Inflammatory macrophage treated with lipopolysaccharide for 4 hours (primary cell): ENCODE results near the gene GRIA1.
"Not testable (repeated sequence)": the region's sequence is repeated elsewhere in the genome, so short reads cannot be mapped to it uniquely, and the experiment has no call there.

Experiments used
- DNase-seq: peaks from one replicate; pipeline ENCODE4 v3.0.0-alpha.2; 2020

The GRIA1 gene

GRCh38 chr5:153792305-153792704 lies 301.8 kb downstream of the GRIA1 start:
- DNase-seq = no peak

GRCh38 chr5:153793699-153794098 lies 303.2 kb downstream of the GRIA1 start:
- DNase-seq = no peak

- no peak for DNase-seq
Observed at GRCh38 chr5:153794327-153794726, 303.9 kb downstream of the GRIA1 start.

- no peak for DNase-seq
Observed at GRCh38 chr5:153796527-153796926, 306.1 kb downstream of the GRIA1 start.

- DNase-seq = no peak
Observed at GRCh38 chr5:153797484-153797883, 307.0 kb downstream of the GRIA1 start.

GRCh38 chr5:153798830-153799229 lies 308.4 kb downstream of the GRIA1 start:
- DNase-seq = no peak

- no peak for DNase-seq
Observed at GRCh38 chr5:153799466-153799865, 309.0 kb downstream of the GRIA1 start.

GRCh38 chr5:153802050-153802821 lies 311.8 kb downstream of the GRIA1 start:
- DNase-seq = no peak

GRCh38 chr5:153807801-153808200 lies 317.3 kb downstream of the GRIA1 start:
- no peak for DNase-seq

- no peak for DNase-seq
Observed at GRCh38 chr5:153809166-153809565, 318.7 kb downstream of the GRIA1 start.

GRCh38 chr5:153813901-153814300 lies 323.4 kb downstream of the GRIA1 start:
- no peak for DNase-seq

GRCh38 chr5:153816870-153817269 lies 326.4 kb downstream of the GRIA1 start:
- DNase-seq = no peak

GRCh38 chr5:153818626-153819025 lies 328.2 kb downstream of the GRIA1 start:
- DNase-seq = no peak

GRCh38 chr5:153823036-153823435 lies 332.6 kb downstream of the GRIA1 start:
- DNase-seq = no peak

- DNase-seq = no peak
Observed at GRCh38 chr5:153824909-153825308, 334.4 kb downstream of the GRIA1 start.

GRCh38 chr5:153827397-153827796 lies 336.9 kb downstream of the GRIA1 start:
- DNase-seq = no peak

- DNase-seq = no peak
Observed at GRCh38 chr5:153829510-153830065, 339.1 kb downstream of the GRIA1 start.

- no peak for DNase-seq
Observed at GRCh38 chr5:153831973-153832372, 341.5 kb downstream of the GRIA1 start.

- no peak for DNase-seq
Observed at GRCh38 chr5:153835891-153836515, 345.5 kb downstream of the GRIA1 start.

GRCh38 chr5:153849303-153850113 lies 359.0 kb downstream of the GRIA1 start:
- not testable (repeated sequence) for DNase-seq

- DNase-seq = no peak
Observed at GRCh38 chr5:153860195-153860886, 369.9 kb downstream of the GRIA1 start.

GRCh38 chr5:153862906-153863305 lies 372.4 kb downstream of the GRIA1 start:
- DNase-seq = not testable (repeated sequence)
